Measurements from ENCODE around the gene CDH20. TPM values are rescaled to one million over a fixed set of nuclear protein-coding genes. Genes with fewer than 3 reads are reported as not detected.
"Not testable (repeated sequence)": the region's sequence is repeated elsewhere in the genome, so short reads cannot be mapped to it uniquely, and the experiment has no call there.

Gene CDH20
- total RNA-seq, 1 donor from 2014 or later, result not detected

DNA sequence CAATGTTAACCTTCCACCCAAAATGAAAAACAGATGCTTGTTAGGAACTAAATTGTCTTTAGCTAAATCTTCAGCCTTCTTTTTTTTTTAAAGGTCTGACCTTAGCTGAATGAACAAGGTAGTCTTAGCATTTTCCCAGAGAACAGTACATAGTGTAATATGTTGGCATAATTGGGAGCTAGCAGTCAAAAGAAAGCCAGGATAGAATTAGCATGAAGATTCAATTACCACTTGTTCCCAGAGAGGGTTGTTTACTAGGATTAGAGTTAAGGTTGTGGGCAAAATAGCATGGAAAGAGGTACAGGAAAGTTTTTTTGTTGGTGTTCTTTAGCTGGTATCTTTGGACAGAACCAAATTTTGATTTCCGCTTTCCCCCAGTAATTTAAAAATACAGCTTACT lies 6.9 kb downstream of the CDH20 start:
- intact Hi-C loops (cut with micrococcal nuclease), result no loop called here

DNA sequence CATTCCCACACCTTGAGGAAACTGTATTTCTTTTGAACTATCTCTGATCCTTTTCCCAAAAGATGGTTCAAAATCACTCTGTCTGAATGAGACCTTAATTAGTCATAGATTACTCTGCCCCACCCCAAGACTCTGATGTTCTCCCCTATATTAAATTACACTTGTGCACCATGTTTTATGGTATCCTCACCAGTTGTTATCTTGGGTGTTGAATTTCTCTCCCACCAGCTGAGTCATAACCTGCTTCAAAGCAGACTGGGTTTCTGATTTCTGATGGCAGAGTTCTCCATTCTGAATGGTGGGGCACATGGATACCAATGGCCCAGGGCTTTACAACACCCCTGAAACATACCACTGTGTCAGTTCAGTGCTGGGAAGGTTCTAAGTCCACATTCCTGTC lies 15.0 kb downstream of the CDH20 start:
- intact Hi-C loops (cut with micrococcal nuclease), result no loop called here

DNA sequence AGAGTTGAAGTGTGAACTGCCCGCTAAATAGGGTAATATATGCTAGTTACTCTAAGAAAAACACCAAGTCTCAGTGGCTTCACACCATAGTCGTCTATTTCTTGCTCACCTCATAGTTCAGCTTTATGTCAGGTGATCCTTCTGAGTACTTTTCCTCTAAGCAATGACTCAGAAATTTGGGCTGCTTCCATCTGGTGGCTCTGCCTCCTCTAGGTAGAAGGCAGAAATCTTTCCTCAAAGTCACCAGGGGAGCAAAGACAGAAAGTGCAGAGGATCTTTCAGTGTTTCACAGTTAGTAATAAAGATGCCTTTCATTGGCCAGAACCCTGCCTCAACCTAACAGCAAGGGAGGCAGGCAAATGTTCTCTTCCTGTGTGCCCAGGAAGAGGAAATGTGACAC lies 17.3 kb downstream of the CDH20 start:
- intact Hi-C loops (cut with micrococcal nuclease), result no loop called here

DNA sequence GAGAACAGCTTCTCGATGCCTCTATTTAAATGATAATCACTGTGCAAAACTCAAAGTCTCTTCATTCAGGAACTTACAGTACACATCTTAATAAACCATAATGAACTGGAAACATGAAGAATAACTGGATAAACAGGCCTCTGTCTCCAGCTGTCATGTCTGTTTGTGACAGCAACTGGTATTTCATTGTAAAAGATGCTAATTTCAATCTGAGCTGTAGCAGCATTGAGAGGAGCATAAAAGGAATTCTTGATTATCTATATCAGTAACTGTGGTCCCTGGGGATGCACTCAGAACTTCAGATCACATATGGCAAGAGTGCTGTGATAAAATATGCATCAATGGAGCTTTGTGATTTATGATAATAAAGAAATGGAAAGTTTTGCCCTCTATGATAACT lies 18.8 kb downstream of the CDH20 start:
- intact Hi-C loops (cut with micrococcal nuclease), result no loop called here

DNA sequence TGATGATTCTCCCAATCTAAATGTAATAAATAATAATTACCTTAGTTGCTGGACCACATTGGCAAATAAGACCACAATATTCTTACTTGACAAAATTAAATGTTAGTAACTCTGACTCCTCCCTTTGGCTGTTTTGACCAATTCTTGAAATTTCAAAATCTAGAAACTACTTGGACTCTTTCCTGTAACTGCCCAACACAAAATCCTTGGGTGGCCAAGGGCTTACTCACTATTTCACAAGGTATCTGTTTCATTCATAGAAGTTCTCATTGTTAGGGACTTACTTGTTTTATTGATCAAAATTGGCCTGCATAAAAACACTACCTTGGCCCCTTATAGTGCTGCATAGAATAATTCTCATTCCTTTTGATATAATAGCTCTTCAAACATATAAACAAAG lies 19.4 kb downstream of the CDH20 start:
- intact Hi-C loops (cut with micrococcal nuclease), result no loop called here

DNA sequence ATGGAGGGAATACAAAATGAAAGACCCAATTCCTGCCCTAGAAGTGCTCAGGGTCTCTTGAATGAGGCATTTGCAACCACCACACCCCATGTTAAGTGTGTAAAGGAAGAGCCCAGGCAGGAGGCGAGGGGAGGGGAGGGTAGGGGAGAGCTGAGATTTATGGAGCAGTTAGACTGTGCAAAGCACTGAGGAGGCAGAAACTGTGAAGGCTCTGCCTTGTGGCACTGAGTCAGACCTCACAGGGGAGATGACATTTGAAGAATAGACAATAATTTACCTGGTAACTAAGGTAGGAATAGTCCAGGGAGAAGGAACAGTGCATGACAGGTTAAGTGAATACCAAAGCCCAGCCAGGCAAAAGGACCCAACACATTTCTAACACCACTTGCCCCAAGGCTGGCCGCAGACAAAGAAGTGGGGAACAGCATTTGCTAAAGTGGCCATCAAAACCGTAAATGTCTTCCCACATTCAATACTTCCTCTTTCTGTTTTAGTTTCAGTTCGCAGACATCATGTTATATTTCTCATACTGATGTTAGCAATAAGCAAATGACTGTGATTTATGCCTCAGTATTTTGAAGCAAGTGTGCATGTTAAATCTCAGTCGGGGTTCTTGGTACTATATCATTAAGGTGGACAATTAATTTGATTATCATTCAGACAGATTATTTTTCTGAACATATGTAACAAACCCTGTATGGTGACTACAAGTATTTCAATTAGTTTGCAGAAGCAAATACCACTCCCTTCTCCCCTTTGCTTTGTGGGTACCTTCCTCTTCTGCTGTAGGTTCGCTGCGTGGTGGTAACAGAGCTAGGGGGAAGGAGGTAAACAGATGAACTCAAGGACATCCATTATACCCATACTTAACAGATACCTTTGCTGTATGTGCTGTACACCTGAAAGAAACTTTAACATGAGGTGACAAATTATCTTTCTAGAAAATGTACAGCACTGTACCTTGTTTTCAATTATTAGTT lies 27.5 kb downstream of the CDH20 start:
- intact Hi-C loops (cut with micrococcal nuclease), result no loop called here

DNA sequence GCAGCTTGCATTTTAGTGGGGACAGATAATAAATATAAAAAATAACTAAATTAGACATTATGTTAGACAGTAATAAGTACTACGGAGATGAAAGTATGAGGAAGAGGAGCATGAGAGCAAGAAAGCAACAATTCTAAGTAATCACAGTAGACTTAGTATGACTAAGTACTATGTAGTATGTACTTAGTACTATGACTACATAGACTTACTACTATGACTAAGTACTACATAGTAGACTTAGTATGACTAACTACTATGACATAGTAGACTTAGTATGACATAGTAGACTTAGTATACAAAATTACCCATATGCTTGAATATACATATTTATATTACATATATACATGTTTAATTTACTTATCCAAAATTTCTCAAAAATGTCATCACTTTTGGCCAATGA lies 29.3 kb downstream of the CDH20 start:
- intact Hi-C loops (cut with micrococcal nuclease), result no loop called here

DNA sequence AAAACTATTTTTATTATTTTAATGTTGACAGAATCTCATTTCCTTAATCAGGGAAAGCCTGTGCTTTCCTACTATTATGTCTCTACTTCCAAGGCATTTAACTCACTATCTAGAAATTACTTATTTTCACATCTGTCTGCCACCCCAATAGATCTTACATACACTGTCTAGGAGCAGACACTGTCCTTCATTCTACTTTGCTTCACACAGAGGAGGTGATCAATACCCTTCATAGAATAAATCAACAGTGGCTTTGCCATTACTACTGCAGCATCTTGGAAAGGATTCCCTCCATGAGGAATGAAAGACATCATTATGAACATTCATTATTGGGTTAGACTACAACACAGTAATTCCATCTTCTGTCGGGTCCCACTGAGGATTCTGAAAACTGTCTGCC lies 31.7 kb downstream of the CDH20 start:
- intact Hi-C loops (cut with micrococcal nuclease), result no loop called here

DNA sequence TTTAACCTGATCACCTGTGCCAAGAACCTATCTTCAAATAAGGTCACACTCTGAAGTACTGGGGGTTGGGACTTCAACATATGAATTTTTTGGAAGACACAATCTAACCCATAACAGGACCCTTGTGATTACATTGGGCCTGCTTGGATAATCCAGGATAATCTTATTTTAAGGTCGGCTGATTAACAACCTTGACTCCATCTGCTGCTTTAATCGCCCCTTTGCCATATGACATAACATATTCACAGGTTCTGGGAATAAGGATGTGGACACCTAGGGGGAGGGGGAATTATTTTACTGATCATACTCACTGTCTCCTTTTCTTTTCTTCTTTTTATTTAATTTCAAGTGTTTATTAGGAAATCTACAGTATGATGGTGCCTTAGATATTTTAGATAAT lies 34.8 kb downstream of the CDH20 start:
- intact Hi-C loops (cut with micrococcal nuclease), result no loop called here

DNA sequence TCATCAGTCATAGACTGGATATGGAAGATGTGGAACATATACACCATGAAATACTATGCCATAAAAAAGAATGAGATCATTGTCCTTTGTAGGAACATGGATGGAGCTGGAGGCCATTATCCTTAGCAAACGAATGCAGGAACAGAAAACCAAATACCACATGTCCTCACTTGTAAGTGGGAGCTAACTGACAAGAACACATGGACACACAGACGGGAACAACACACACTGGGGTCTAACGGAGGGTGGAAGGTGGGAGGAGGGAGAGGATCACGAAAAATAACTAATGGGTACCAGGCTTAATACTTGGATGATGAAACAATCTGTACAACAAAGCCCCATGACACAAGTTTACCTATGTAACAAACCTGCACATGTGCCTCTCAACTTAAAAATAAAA lies 36.4 kb downstream of the CDH20 start:
- intact Hi-C loops (cut with micrococcal nuclease), result not testable (repeated sequence)

DNA sequence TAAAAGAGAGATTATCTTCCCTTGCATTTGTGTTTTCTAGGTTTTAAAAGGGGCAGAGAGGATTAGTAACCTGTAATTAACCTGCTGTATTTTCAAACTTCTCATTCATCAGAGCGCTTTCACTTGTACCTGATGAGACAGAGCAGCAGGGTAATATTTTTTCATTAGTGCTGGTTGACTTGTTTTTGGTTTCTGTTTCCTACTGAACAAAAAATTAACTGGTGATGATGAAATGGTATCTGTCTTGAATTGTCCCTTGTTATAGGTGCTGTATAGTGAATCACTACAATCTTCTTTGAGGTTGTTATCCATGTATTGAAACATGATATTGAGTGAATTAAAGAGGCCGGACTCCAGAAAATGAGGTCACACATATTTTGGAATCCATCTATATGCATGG lies 37.9 kb downstream of the CDH20 start:
- intact Hi-C loops (cut with micrococcal nuclease), result no loop called here

DNA sequence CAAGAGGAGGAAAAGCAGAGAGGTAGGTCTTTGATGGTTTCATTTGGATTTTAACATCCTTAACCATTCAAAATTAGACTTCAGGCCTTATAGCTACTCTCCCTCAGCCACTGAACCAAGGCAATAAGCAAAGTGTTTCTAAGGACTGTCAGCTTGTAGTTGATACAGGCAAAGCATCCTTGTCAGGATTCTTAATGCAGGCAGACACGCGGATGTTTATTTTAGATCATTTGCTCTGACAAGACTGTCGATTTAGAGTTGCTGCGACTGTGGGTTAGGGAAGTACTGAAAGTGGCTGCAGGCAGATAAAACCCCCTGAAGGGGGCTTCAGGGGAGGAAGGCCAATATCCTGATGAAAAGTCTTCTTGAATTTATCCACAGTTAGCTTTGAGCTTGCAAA lies 46.6 kb downstream of the CDH20 start:
- intact Hi-C loops (cut with micrococcal nuclease), result loop anchor here (1.0 kb wide), 1 partner anchor 12 kb away; no protein-coding TSS in a partner anchor

DNA sequence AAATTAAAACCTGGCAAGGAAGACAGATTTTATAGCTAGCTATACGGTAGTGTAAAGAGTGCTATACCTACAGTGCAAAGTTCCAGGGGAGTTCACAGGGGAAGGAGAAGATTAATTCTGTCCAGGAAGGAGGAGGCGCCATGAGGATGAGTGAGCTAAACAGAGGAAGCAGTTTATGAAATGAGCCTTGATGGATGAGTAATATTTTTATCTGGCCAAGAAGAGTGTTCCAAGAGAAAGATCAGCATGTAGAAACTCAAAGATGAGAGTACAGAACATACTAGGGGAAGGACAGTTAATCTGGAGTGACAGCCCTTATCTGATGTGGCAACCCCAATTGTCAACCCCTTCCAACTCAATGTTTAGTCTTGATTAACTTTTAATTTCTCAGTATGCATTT lies 54.8 kb downstream of the CDH20 start:
- intact Hi-C loops (cut with micrococcal nuclease), result no loop called here

DNA sequence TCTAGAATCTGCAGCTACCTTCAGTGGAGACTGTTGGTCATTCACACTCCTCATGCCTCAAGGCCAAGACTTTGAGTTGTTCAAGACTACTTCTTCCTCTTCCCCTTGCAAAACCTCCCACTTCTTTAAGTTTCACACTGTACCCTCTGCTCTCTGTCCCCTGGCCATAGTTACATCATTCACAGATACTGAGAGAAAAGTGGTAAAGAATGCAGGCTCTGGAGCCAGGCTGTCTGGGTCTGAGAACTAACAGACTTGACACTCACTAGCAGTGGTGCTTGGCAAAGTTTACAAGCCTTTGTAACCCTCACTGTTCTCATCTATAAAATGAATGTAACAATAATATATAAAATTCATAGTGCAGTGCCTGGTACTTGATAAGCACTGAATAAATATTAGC lies 61.8 kb downstream of the CDH20 start:
- intact Hi-C loops (cut with micrococcal nuclease), result no loop called here

DNA sequence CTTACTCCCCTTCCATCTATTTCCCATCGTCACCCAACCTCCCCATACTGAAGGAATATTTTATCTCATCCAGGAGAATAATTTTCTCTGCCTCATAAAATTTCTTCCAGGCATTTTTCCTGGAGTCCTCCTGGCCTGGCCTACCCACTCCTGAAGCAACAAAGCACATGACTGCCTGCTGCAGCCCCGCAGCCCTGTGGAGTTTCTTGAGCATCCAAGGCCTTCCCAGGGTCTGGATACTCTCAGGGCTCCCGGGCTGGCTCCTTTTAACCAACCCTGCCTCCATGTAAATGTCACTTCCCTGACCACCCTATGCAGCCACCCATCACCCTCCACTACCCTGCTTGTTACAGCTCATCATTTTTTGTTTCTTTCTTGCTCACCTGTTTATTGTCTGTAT lies 64.0 kb downstream of the CDH20 start:
- intact Hi-C loops (cut with micrococcal nuclease), result no loop called here

DNA sequence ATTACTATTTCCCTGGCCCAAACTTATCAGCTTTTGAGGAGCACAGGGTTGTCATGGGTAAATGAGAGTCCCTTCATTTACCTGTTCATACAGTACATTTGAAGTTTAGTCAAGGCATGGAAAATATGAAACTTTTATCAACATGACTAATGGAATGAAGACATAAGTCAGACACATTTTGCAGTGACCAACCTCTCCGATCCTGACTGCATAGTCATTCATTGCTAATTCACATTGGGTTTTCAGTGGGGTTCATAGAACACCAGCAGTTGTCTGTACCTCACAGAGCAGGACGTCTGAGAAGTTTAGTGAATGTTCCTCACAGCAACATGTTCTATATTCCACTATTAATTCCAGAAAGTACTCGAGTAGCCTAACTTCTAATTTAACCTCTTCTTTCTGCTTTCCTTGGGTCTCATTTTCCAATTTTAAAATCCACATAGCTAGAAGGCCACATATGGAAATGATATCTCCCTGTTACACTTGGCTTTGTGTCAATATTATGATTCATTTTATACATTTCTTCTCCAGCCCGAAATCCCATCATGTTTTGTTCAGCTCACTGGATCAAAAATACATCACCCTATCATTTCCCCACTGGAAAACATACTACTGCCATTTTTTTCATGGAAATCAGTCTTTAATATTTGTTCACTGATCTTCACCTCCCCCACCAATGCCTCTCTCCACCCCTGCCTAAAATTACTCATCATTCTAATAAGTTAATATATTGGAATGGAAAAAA lies 65.9 kb downstream of the CDH20 start:
- intact Hi-C loops (cut with micrococcal nuclease), result no loop called here

DNA sequence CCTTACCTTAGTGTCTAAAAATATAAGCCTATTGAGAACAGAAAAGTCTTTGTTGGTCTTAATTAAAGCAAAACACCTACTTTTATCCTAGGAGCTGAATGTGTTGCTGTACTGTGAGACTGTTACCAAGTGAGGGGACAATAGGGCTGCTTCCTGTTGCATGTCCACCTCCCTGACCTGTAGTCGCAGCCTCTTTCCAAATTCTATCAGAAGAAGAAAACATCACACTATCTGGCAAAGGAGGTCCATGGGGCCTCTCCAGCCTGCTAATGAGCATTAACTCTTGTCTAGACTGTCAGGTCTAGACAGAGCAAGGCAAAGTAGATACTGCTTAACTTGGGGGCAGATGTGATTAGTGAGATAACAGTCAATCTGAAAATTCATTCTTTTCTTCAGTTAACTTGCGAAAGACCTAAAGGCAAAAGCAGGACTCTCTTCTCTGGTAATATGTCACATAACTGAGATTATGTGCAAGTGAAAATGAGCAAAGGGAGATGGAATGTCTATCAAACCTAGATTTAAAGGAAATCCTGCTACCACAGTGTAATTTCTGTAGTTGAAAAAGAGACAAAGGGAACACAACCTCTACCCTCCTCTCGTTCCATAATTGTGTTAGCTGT lies 66.9 kb downstream of the CDH20 start:
- intact Hi-C loops (cut with micrococcal nuclease), result no loop called here

DNA sequence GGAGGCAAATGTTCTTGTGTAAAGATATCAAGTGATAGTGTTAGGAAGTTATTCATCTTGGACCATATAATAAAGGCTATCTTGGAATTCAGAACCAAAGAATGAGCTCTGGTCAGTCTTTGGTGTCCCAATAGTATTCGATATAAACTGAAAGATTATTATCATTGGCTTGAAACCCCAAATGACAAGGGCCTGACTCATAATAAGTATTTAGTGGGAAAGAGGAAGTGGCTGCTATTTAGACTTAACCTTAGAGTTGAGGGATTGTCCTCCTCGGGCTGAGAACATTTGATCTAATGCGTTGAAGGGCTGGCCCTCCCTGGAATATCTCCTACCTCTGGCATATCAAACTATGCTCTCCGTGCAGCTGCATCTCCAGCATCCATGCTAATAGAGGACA lies 67.5 kb downstream of the CDH20 start:
- intact Hi-C loops (cut with micrococcal nuclease), result no loop called here

DNA sequence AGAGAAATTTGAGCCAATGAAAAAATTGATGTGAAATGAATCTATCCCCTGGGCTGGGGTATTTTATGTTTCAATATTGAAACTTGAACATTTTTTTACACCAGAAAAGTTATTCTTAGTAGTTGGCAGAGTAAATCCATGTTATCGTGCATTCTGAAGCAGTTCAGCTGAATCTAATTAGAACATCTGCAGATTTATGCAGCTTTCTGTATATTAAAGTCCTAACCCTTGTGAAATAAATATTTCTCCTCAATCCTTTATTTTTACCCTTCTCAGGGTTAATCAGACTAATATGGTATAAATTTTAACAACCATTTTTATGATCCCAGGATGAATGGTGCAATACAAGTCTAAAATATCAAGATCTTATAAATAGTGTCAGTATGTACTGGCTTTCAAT lies 69.5 kb downstream of the CDH20 start:
- intact Hi-C loops (cut with micrococcal nuclease), result no loop called here

DNA sequence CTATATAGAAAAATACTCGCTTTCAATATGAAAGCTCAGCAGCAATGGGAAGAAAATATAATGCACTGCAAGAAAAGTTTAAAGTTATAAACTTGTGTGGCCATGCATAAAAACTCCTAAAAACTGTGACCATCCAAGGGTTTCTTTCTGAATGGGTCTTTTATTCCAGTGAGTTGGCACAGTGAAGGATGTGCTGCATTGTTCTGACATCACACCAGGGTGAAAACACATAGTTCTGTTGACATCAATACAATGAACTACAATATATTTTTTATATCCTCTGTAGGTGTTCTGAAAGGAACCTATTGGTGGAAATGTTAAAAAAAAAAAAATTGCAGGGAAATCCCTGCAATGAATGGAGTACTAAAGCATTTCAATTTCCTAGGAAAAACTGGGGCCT lies 80.2 kb downstream of the CDH20 start:
- intact Hi-C loops (cut with micrococcal nuclease), result no loop called here

DNA sequence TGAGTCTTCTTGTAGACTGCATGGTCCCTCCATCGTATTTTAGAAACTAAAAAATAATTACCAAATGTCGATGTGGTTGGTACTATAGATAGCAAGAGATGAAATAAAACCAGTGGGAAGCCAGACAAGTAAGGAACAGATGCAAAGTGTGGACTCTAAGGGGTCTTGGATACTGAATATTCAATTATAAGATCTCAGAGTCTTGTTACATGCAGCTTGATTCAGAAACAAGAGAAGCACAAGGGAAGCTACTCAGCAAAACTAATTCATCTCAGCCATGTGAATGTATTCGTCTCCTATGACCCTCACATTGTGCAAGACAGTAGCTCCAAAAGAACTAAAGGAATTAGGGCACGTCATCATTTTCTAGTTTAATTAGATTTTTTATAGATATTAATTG lies 80.9 kb downstream of the CDH20 start:
- intact Hi-C loops (cut with micrococcal nuclease), result no loop called here

DNA sequence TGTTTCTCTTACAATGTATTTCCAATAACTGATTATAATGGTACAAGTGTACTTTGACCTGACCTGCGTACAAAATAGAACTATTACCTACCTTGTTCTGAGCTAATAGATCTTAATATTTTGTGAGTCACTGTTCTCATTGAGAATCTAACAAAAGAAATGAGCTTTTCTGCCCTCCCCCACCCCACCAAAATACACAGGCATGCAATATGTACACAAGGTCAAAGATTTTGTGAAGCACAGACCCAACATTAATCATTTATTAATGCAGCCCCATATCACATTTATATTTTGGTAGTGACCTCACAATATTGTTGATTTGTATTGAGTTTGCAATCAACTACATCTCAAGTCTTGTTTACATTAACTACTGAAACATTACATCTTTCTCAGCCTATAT lies 86.5 kb downstream of the CDH20 start:
- intact Hi-C loops (cut with micrococcal nuclease), result no loop called here
